Large intestine (tissue), 3 donors: ENCODE measurements around the gene SNW1. TPM values are rescaled to one million over a fixed set of nuclear protein-coding genes. Genes with fewer than 3 reads are reported as not detected.
A peak's percentile ranks its signal among the peaks of the same experiment; 100 is the strongest.
"Not testable (repeated sequence)": the region's sequence is repeated elsewhere in the genome, so short reads cannot be mapped to it uniquely, and the experiment has no call there.

Experiments
- DNase-seq, 2 donors: peaks; one replicate each; pipeline versions ENCODE4 v3.0.0 to v3.0.0-alpha.2; 2013
- H3K27ac ChIP-seq: one replicate; pipeline ENCODE4 v1.5.1; 2013; ENCODE audit warnings: low read length
- H3K27me3 ChIP-seq: 2 replicates; pipeline ENCODE4 v1.6.1; 2013; ENCODE audit warnings: low read length; ENCODE audit not compliant: control insufficient read depth, insufficient read depth
- H3K36me3 ChIP-seq: 2 replicates; pipeline ENCODE4 v1.6.1; 2013; ENCODE audit warnings: low read length; ENCODE audit not compliant: control insufficient read depth, insufficient read depth
- H3K4me1 ChIP-seq: one replicate; pipeline ENCODE4 v1.6.1; 2013; ENCODE audit warnings: low read length; ENCODE audit not compliant: control insufficient read depth, insufficient read depth
- H3K4me3 ChIP-seq: one replicate; pipeline ENCODE4 v1.5.1; 2013; ENCODE audit warnings: low read length
- H3K9me3 ChIP-seq: one replicate; pipeline ENCODE4 v1.6.1; 2013; ENCODE audit warnings: mild to moderate bottlenecking, low read depth, low read length, moderate library complexity; ENCODE audit not compliant: control insufficient read depth
- WGBS: methylation state at CpG from one replicate; pipeline ENCODE4 v1.1.5; 2013; ENCODE audit warnings: low lambda C conversion rate; ENCODE audit not compliant: insufficient coverage; 5-methylcytosine and 5-hydroxymethylcytosine counted together
- polyA plus RNA-seq: library from polyadenylated mRNA; unstranded; fragments of 120-200 nt; gene quantifications from one replicate; pipeline ENCODE4 v1.2.1, GENCODE V29; 2013

SNW1 gene
- polyA plus RNA-seq, 1 donor: 65.3 TPM

- no CpG with 5 or more reads among the region's 3 CpGs for WGBS
- H3K27me3 ChIP-seq, H3K4me3 ChIP-seq, DNase-seq, H3K36me3 ChIP-seq, H3K9me3 ChIP-seq, H3K27ac ChIP-seq, H3K4me1 ChIP-seq: not testable (repeated sequence)
These were observed 32.3 kb upstream of the SNW1 start for GRCh38 chr14:77793255-77793654.

GRCh38 chr14:77791225-77791600 is 30.3 kb upstream of the SNW1 start:
- H3K4me1 ChIP-seq: peaks cover 5% of the 10 kb centered on the region
- H3K36me3 ChIP-seq: no peaks in the 10 kb centered on the region
- no peaks in the 10 kb centered on the region for H3K9me3 ChIP-seq
- no peaks in the 10 kb centered on the region for H3K27me3 ChIP-seq
- peak; percentile 8 to 35 for DNase-seq
- H3K27ac ChIP-seq: no peak overlapping the region
- no peak overlapping the region for H3K4me3 ChIP-seq
- no CpG with 5 or more reads among the region's 1 CpG for WGBS

GRCh38 chr14:77790566-77791224 is 29.7 kb upstream of the SNW1 start:
- no CpG with 5 or more reads among the region's 6 CpGs for WGBS
- Histone ChIP-seq H3K4me3 (no peak overlapping the region), H3K4me1 (peaks cover 5% of the 10 kb centered on the region), H3K36me3 (no peaks in the 10 kb centered on the region), H3K27ac (no peak overlapping the region), H3K9me3 (no peaks in the 10 kb centered on the region), H3K27me3 (no peaks in the 10 kb centered on the region)
- DNase-seq: peak in 1 of 2 donors; percentile 7

GRCh38 chr14:77786148-77786547 is 25.2 kb upstream of the SNW1 start:
- no peaks in the 10 kb centered on the region for H3K36me3 ChIP-seq
- H3K4me1 ChIP-seq: peaks cover 5% of the 10 kb centered on the region
- no peak overlapping the region for H3K27ac ChIP-seq
- H3K4me3 ChIP-seq: no peak overlapping the region
- no peaks in the 10 kb centered on the region for H3K9me3 ChIP-seq
- no peaks in the 10 kb centered on the region for H3K27me3 ChIP-seq
- DNase-seq: no peak
- no CpG with 5 or more reads among the region's 4 CpGs for WGBS

GRCh38 chr14:77782202-77782601 is 21.2 kb upstream of the SNW1 start:
- H3K9me3 ChIP-seq: no peaks in the 10 kb centered on the region
- H3K27me3 ChIP-seq: no peaks in the 10 kb centered on the region
- H3K36me3 ChIP-seq: no peaks in the 10 kb centered on the region
- H3K4me1 ChIP-seq: no peaks in the 10 kb centered on the region
- no peak overlapping the region for H3K27ac ChIP-seq
- no peak for DNase-seq
- no peak overlapping the region for H3K4me3 ChIP-seq

- not testable (repeated sequence) for DNase-seq, H3K4me3 ChIP-seq, H3K27ac ChIP-seq, H3K27me3 ChIP-seq, H3K9me3 ChIP-seq, H3K36me3 ChIP-seq, H3K4me1 ChIP-seq
- WGBS: no CpG with 5 or more reads among the region's 4 CpGs
These were observed 13.0 kb upstream of the SNW1 start for GRCh38 chr14:77773966-77774365.

GRCh38 chr14:77768442-77769069 is 7.6 kb upstream of the SNW1 start:
- H3K9me3 ChIP-seq, H3K36me3 ChIP-seq, H3K4me1 ChIP-seq, H3K27me3 ChIP-seq, H3K27ac ChIP-seq, H3K4me3 ChIP-seq, DNase-seq: not testable (repeated sequence)
- WGBS: no CpG with 5 or more reads among the region's 2 CpGs

- no peak overlapping the region for H3K27ac ChIP-seq
- no peaks in the 10 kb centered on the region for H3K27me3 ChIP-seq
- H3K4me3 ChIP-seq: no peak overlapping the region
- no peaks in the 10 kb centered on the region for H3K36me3 ChIP-seq
- WGBS: no CpG with 5 or more reads among the region's 3 CpGs
- no peak for DNase-seq
- H3K9me3 ChIP-seq: no peaks in the 10 kb centered on the region
- peaks cover 6% of the 10 kb centered on the region for H3K4me1 ChIP-seq
These were observed 3.0 kb upstream of the SNW1 start for GRCh38 chr14:77763978-77764377.

- H3K27ac ChIP-seq: no peak overlapping the region
- WGBS: no CpG with 5 or more reads among the region's 1 CpG
- H3K36me3 ChIP-seq: peaks cover 2% of the 10 kb centered on the region
- peaks cover 6% of the 10 kb centered on the region for H3K4me1 ChIP-seq
- no peaks in the 10 kb centered on the region for H3K9me3 ChIP-seq
- H3K4me3 ChIP-seq: no peak overlapping the region
- DNase-seq: no peak
- no peaks in the 10 kb centered on the region for H3K27me3 ChIP-seq
These were observed 2.4 kb upstream of the SNW1 start for GRCh38 chr14:77763316-77763715.

GRCh38 chr14:77761205-77761931 is 412 bp upstream of the SNW1 start:
- peaks cover 6% of the 10 kb centered on the region for H3K4me1 ChIP-seq
- peak in 1 of 2 donors; percentile 4 for DNase-seq
- H3K9me3 ChIP-seq: no peaks in the 10 kb centered on the region
- no peaks in the 10 kb centered on the region for H3K27me3 ChIP-seq
- 0% methylated on average over 1 of the region's 24 CpGs for WGBS
- H3K27ac ChIP-seq: peak overlapping the region; percentile 3
- H3K4me3 ChIP-seq: peak overlapping the region; percentile 94
- peaks cover 8% of the 10 kb centered on the region for H3K36me3 ChIP-seq
